ENCODE measurements around the gene PCSK4. TPM values are rescaled to one million over a fixed set of nuclear protein-coding genes. Genes with fewer than 3 reads are reported as not detected.

Gene PCSK4
- total and polyA plus RNA-seq, 2 of the 13 experiments (the other 11 are each of a cell fraction or from before 2014, with no cell fraction given): 2.0 to 2.7 TPM

DNA sequence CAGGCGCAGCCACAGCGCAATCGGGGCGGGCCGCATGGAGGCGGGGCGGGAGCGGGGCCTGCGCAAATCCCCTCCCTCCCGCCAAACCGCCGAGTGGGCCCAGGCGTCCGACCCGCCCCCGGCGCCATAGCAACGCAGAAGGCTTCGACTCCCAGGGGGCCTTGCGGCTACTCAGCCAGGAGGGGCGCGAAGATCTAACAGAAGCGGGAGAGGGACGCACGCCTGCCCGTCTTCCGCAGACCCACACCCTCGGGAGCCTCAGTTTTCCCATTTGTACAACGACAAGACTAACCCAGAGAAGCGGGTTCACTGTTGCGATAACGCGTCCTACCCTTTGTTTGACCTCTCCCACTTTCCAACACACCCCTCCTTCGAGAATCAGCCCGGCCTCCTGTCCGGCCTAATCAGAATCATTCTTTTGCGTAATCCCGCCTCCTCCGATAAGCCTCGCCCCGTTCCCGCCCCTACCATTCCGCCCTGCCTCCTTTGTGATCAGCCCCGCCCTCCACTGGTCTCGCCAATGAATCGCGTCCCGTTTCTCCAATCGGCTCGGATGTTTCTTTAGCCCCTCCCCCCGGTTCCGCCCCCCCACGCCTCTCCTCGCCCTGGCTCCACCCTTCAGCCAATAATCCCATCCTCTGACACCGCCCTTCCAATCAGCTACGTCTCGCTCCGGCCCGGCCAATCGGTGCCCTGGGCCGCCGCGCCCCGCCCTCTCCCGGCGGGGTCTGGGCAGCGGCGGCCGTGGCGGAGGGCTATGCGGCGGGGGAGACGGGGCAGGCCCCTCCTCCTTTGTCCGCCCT, at the start of gene PCSK4 (continued):
- TF ChIP-seq MED13 (CRISPR knock-in tag; IDR thresholded peaks at IDR 0.05) (0 out of 2 replicates have a peak, but pooled peaks have one; percentile 1), ISL2 (CRISPR knock-in tag; IDR thresholded peaks at IDR 0.05) (no peak), HMG20B (CRISPR knock-in tag; conservative IDR thresholded peaks at IDR 0.05) (no peak), NFE2 (CRISPR knock-in tag; IDR thresholded peaks at IDR 0.05) (no peak), ZNF337 (CRISPR knock-in tag; IDR thresholded peaks at IDR 0.05; ENCODE audit: borderline replicate concordance, low read depth) (no peak), GABPB1 (CRISPR knock-in tag; IDR thresholded peaks at IDR 0.05) (0 out of 2 replicates have a peak, but pooled peaks have one; percentile 63), SALL1 (CRISPR knock-in tag; IDR thresholded peaks at IDR 0.05) (peak; percentile 57; the same call in 1 of the 2 replicates), ZNF253 (CRISPR knock-in tag; IDR thresholded peaks at IDR 0.05; ENCODE audit: borderline replicate concordance) (no peak), SP1 (IDR thresholded peaks at IDR 0.05) (peak; percentile 89), SP1 (CRISPR knock-in tag; IDR thresholded peaks at IDR 0.05) (peak; percentile 64), RBM22 (optimal IDR thresholded peaks at IDR 0.05; ENCODE audit: low read length) (peak; percentile 89), FOXJ3 (CRISPR knock-in tag; IDR thresholded peaks at IDR 0.05; ENCODE audit: borderline replicate concordance) (no peak), ZNF543 (CRISPR knock-in tag; IDR thresholded peaks at IDR 0.05) (no peak), HNRNPK (IDR thresholded peaks at IDR 0.05; ENCODE audit: low read depth, low read length, poor library complexity, severe bottlenecking) (peak; percentile 45), PHF8 (CRISPR knock-in tag; IDR thresholded peaks at IDR 0.05) (peak; percentile 14; the same call in 1 of the 2 replicates), ZSCAN31 (CRISPR knock-in tag; IDR thresholded peaks at IDR 0.05; ENCODE audit: low read depth) (no peak), PHF5A (CRISPR knock-in tag; IDR thresholded peaks at IDR 0.05; ENCODE audit: low read depth, unreplicated experiment) (no peak)
- TF ChIP-seq, protein P1, sequence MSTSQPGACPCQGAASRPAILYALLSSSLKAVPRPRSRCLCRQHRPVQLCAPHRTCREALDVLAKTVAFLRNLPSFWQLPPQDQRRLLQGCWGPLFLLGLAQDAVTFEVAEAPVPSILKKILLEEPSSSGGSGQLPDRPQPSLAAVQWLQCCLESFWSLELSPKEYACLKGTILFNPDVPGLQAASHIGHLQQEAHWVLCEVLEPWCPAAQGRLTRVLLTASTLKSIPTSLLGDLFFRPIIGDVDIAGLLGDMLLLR (CRISPR knock-in tag; IDR thresholded peaks at IDR 0.05): 0 out of 2 replicates have a peak, but pooled peaks have one; percentile 36
- TF ChIP-seq, protein P2, sequence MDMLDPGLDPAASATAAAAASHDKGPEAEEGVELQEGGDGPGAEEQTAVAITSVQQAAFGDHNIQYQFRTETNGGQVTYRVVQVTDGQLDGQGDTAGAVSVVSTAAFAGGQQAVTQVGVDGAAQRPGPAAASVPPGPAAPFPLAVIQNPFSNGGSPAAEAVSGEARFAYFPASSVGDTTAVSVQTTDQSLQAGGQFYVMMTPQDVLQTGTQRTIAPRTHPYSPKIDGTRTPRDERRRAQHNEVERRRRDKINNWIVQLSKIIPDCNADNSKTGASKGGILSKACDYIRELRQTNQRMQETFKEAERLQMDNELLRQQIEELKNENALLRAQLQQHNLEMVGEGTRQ (IDR thresholded peaks at IDR 0.05; ENCODE audit: low read depth, low read length): no peak
- TF ChIP-seq, protein P2 (CRISPR knock-in tag; IDR thresholded peaks at IDR 0.05; ENCODE audit: borderline replicate concordance): no peak
- TF ChIP-seq, protein P3, sequence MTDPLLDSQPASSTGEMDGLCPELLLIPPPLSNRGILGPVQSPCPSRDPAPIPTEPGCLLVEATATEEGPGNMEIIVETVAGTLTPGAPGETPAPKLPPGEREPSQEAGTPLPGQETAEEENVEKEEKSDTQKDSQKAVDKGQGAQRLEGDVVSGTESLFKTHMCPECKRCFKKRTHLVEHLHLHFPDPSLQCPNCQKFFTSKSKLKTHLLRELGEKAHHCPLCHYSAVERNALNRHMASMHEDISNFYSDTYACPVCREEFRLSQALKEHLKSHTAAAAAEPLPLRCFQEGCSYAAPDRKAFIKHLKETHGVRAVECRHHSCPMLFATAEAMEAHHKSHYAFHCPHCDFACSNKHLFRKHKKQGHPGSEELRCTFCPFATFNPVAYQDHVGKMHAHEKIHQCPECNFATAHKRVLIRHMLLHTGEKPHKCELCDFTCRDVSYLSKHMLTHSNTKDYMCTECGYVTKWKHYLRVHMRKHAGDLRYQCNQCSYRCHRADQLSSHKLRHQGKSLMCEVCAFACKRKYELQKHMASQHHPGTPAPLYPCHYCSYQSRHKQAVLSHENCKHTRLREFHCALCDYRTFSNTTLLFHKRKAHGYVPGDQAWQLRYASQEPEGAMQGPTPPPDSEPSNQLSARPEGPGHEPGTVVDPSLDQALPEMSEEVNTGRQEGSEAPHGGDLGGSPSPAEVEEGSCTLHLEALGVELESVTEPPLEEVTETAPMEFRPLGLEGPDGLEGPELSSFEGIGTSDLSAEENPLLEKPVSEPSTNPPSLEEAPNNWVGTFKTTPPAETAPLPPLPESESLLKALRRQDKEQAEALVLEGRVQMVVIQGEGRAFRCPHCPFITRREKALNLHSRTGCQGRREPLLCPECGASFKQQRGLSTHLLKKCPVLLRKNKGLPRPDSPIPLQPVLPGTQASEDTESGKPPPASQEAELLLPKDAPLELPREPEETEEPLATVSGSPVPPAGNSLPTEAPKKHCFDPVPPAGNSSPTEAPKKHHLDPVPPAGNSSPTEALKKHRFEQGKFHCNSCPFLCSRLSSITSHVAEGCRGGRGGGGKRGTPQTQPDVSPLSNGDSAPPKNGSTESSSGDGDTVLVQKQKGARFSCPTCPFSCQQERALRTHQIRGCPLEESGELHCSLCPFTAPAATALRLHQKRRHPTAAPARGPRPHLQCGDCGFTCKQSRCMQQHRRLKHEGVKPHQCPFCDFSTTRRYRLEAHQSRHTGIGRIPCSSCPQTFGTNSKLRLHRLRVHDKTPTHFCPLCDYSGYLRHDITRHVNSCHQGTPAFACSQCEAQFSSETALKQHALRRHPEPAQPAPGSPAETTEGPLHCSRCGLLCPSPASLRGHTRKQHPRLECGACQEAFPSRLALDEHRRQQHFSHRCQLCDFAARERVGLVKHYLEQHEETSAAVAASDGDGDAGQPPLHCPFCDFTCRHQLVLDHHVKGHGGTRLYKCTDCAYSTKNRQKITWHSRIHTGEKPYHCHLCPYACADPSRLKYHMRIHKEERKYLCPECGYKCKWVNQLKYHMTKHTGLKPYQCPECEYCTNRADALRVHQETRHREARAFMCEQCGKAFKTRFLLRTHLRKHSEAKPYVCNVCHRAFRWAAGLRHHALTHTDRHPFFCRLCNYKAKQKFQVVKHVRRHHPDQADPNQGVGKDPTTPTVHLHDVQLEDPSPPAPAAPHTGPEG (CRISPR knock-in tag; IDR thresholded peaks at IDR 0.05): no peak

All from HepG2 (cell line).